ENCODE data around the gene CKAP2. TPM values are rescaled to one million over a fixed set of nuclear protein-coding genes. Genes with fewer than 3 reads are reported as not detected.
A peak's percentile ranks its signal among the peaks of the same experiment; 100 is the strongest.

Gene CKAP2
- total and polyA plus RNA-seq, 2 of the 8 experiments (the other 6 are each of a cell fraction or from before 2014, with no cell fraction given), result 8.3 to 70.7 TPM

- no peak for TF ChIP-seq EZH2 (IDR thresholded peaks at IDR 0.05; ENCODE audit: low read depth, low read length, severe bottlenecking)
- TF ChIP-seq GABPA (IDR thresholded peaks at IDR 0.05; ENCODE audit: borderline replicate concordance, insufficient read depth, low read length), result no peak
- peak; percentile 85 for TF ChIP-seq POLR2AphosphoS5 (IDR thresholded peaks at IDR 0.05; ENCODE audit: low read depth, low read length)
- TF ChIP-seq BCL11A (IDR thresholded peaks at IDR 0.05; ENCODE audit: low read depth in 2 of 2, low read length in 2 of 2), result no peak
- peak; percentile 49; the same call in 1 of the 2 replicates for TF ChIP-seq CHD2 (IDR thresholded peaks at IDR 0.05; ENCODE audit: low read length)
Measured at GRCh38 chr13:52454820-52455676, at the start of gene CKAP2 (continued).

Data from H1 (cell line).